GM21723 (cell line): Measurements from ENCODE around the gene AMT.
"Not testable (repeated sequence)": the region's sequence is repeated elsewhere in the genome, so short reads cannot be mapped to it uniquely, and the experiment has no call there.

Experiments used
- ATAC-seq: cut with Tn5 transposase; IDR thresholded peaks from one replicate; pipeline ENCODE4 v1.9.1; 2021; ENCODE audit warnings: mild to moderate bottlenecking, moderate library complexity; ENCODE audit not compliant: unreplicated experiment

Gene AMT

DNA sequence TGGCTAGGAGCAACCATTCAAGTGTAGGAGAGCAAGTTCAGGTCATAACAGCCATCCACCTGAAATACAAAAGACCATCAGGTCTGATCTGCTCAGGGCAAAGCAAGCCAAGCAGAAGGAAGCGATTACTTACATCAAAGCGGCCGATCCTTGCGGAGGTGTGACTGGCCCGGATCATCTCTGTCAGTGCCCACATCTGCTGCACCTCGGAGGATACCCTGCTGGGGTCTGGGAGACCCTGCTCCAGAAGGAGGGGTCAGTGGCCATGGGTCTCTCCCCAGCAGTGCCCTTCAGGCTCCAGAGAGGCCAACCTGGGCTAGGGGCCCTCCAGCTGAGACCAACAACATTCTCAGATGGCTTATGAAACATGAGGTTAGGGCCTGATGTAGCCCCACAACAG, 2.5 kb upstream of the AMT start:
- ATAC-seq, result no peak

- no peak for ATAC-seq
These were observed 339 bp downstream of the AMT start for GRCh38 chr3:49421890-49422378.

DNA sequence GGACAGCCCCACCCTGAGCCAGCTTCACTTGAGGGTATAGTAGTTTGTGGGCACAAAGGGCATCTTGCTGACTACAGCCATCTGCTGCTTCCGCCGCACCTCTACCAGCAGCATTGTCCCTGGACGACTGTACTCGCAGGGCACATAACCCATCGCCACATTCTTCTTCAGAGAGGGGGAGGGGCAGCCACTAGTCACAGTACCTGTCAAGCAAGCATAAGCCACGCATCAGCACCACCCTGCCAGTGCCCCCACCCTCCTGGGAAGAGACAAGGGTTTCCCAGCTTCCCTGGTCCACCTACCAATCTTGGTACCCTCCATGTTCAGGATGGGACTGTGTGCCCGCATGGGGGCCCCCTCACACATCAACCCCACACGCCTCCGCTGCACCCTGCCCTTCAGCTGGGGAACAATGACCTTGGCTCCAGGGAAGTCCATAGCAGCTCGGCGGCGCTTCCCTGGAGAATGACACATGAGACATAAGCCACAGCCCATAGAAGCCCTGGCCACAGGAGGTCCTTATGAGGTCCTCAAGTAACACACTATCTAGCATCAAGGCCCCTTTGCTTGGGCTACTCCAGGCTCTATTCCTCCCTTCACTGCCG, 4.7 kb downstream of the AMT start:
- no peak for ATAC-seq

- no peak for ATAC-seq
These were observed 5.4 kb downstream of the AMT start for GRCh38 chr3:49416867-49417266.

DNA sequence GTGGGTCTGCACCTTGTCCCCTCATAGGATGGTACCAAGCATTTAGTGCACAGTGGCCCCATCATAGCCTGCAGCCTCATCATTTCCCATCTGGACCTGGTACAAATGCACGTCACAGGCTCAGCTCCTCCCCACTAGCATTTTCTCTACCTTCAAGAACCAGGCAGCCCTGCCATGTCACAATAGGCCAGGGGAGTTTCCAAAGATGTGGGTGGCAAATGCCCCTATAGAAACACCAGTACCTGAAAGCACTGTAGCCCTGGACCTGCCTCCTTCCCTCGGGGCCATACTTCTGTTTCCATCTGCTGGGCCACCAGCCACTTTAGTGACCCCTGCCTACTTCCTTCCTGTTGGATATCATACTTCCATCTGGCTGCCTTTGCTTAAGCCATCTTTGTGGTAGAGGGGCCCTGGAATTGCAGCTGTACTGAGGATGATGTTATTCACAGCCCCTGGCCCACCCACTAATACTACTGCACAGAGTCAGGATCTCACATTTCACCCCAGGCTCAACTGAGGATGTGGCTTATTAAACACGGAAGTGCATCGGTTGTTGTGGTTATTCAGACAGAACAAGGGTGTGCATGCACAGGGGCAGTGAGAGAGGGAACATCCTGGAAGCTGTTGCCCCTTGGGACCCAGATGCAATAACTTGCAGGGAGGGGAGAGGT, 6.2 kb downstream of the AMT start:
- no peak for ATAC-seq

DNA sequence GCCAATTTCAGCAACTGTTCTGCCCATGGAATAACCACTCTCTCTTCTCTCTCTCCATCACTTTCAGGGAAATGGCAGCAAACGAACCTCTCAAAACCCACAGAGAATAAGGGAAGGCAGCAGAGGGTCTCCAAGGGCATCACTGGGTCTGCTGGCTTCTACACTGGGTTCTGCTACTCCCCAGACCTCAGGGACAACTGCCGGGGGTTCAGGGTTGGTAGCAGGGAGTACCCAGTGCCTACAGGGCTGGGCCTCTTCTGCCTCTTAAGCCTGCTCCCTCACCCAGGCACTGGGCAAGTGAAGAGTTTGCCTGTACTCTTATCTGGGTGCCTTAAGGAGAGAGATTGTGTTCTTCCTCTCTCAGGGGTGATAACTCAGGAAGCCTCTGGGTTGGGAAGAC, 7.5 kb downstream of the AMT start:
- ATAC-seq, result no peak

DNA sequence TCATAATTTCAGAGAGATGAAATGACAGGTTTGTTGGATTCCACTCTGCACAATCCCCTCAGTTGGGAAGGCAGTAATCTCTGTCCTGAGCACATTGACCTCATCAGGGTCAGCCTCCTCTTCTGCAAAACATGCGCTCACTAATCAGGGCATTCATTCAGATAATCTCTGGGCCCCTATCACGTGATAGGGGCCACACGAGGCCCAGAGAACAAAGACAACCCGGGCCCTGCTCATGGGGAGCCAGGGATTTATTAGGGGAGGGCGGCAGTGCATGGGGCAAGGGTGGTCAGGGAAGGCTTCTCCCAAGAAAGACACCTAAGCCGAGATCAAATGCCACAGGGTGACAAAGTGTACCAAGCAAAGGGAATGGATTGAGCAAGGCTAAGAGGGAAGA, 8.9 kb downstream of the AMT start:
- no peak for ATAC-seq

- no peak for ATAC-seq
These were observed 9.5 kb downstream of the AMT start for GRCh38 chr3:49412632-49413337.

GRCh38 chr3:49411968-49412631, 10.2 kb downstream of the AMT start, which contains the start of the genes RHOA and TCTA:
Gene RHOA, minus strand, starts transcription at chr3:49411976. Its CDS starts 36,387 bp downstream, at chr3:49375589.
Gene TCTA, plus strand, starts transcription at chr3:49412423. Its CDS starts 4 bp downstream, at chr3:49412427.
- peak; percentile 71 for ATAC-seq

DNA sequence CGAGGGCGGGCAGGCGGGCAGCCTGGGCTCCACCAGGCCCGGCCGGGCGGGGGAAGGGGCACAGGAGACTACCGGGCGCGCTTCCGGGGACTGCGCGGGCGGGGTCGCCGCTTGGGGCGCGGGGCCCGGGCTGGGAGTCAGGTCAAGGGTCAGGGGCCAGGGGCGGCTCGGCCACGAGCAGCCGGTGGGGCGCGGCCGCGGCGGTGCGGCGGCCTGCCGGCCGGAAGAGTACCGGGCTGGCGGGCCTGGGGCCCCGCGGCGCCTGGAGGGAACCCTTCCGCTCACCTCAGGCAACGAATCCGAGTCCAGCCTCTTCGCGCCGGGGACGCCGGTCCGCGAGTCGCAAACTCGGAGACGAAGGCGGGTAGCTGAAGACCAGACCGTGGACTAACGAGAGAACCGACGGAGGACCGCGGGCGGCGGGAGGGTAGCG, 10.7 kb downstream of the AMT start:
- peak; percentile 31 for ATAC-seq

GRCh38 chr3:49410846-49411534, 11.3 kb downstream of the AMT start:
- ATAC-seq, result no peak

- no peak for ATAC-seq
These were observed 12.0 kb downstream of the AMT start for GRCh38 chr3:49410066-49410845.

- no peak for ATAC-seq
These were observed 15.4 kb downstream of the AMT start for GRCh38 chr3:49406571-49407565.

DNA sequence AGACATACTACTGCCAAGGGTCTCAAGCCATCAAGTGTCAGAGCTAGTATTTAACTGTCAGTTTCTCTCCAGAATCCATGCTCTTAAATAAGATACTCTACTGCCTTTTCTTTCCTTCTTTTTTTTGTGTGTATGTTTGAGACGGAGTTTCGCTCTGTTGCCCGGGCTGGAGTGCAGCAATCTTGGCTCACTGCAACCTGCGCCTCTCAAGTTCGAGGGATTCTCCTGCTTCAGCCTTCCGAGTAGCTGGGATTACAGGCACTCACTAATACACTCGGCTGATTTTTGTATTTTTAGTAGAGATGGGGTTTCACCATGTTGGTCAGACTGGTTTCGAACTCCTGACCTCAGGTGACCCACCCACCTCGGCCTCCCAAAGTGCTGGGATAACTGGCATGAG, 16.7 kb downstream of the AMT start:
- ATAC-seq, result not testable (repeated sequence)

DNA sequence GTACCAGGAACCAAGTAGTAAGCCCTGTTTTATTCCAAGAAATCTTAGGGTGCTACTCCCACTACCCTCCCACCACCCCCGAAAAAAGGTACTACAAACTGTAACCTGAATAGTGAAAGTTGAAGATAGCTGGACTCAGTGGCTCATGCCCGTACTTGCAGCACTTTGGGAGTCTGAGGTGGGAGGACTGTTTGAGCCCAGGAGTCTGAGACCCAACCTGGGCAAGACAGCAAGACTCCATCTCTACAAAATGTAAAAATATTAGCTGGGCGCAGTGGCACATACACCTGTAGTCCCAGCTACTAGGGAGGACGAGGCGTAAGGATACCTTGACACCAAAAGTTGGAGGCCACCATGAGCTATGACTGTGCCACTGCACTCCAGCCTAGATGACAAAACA, 18.4 kb downstream of the AMT start:
- ATAC-seq, result no peak

GRCh38 chr3:49401766-49402165, 20.5 kb downstream of the AMT start:
- no peak for ATAC-seq

- ATAC-seq, result no peak
These were observed 22.8 kb downstream of the AMT start for GRCh38 chr3:49399461-49399860.

GRCh38 chr3:49397470-49397869, 24.8 kb downstream of the AMT start:
- no peak for ATAC-seq

DNA sequence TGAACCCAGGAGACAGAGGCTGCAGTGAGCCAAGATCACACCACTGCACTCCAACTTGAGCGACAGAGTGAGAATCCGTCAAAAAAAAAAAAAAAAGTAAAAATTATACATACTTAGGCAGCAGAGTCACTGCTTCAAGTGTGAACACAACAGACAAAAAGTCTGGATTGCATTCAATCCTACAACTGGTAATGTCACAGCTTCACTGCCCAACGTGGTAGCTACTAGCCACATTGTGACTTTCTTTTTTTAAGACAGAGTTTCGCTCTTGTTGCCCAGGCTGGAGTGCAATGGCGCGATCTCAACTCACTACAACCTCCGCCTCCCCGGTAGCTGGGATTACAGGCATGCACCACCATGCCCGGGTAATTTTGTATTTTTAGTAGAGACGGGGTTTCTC, 31.0 kb downstream of the AMT start:
- ATAC-seq, result not testable (repeated sequence)
